ENCODE measurements around the gene UPK1A. TPM values are rescaled to one million over a fixed set of nuclear protein-coding genes. Genes with fewer than 3 reads are reported as not detected.

Gene UPK1A
- total RNA-seq, 3 donors from 2014 or later, result not detected

DNA sequence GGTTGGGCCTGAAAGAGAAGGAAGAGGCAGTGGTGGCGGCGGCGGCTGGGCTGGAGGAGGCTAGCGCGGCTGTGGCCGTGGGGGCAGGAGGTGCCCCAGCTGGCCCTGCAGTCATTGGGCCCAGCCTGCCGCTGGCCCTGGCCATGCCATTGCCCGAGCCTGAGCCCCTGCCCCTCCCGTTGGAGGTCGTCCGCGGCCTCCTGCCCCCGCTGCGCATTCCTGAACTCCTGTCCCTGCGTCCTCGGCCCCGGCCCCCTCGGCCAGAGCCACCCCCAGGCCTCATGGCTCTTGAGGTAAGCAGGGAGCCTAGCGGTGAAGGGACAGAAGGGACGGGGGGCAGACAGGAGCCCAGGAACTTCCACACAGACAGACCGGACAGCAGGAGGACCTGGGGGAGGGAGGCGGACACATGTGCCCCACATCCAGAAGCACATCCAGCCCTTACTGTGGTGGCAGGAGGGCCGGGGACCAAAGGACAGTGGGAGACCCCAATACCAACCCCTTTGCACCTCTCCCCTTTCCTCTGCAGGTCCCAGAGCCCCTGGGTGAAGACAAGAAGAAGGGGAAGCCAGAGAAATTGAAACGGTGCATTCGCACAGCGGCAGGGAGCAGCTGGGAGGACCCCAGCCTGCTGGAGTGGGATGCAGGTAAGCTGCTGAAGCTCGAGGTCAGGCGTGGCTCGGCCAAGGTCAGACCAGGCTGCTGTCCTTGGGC, 32.4 kb upstream of the UPK1A start:
- H3K27ac ChIP-seq, result no peak overlapping the region
- no peaks in the 10 kb centered on the region for H3K27me3 ChIP-seq
- H3K9me3 ChIP-seq, result no peaks in the 10 kb centered on the region
- peaks cover 6% of the 10 kb centered on the region for H3K36me3 ChIP-seq
- peaks cover 5 to 7% of the 10 kb centered on the region in 2 donors for H3K4me1 ChIP-seq
- intact Hi-C loops (cut with DNase I; ENCODE audit: low total_unique reads), result no loop called here
- TF ChIP-seq POLR2A (IDR thresholded peaks at IDR 0.05) (no peak), POLR2AphosphoS5 (IDR thresholded peaks at IDR 0.05) (no peak)
- TF ChIP-seq, protein P1, sequence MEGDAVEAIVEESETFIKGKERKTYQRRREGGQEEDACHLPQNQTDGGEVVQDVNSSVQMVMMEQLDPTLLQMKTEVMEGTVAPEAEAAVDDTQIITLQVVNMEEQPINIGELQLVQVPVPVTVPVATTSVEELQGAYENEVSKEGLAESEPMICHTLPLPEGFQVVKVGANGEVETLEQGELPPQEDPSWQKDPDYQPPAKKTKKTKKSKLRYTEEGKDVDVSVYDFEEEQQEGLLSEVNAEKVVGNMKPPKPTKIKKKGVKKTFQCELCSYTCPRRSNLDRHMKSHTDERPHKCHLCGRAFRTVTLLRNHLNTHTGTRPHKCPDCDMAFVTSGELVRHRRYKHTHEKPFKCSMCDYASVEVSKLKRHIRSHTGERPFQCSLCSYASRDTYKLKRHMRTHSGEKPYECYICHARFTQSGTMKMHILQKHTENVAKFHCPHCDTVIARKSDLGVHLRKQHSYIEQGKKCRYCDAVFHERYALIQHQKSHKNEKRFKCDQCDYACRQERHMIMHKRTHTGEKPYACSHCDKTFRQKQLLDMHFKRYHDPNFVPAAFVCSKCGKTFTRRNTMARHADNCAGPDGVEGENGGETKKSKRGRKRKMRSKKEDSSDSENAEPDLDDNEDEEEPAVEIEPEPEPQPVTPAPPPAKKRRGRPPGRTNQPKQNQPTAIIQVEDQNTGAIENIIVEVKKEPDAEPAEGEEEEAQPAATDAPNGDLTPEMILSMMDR (IDR thresholded peaks at IDR 0.05), result no peak
- no peak for DNase-seq (ENCODE audit: low spot score in 2 of 2)
- no peak overlapping the region for H3K4me3 ChIP-seq

GRCh38 chr19:35636651-35637050, 29.7 kb upstream of the UPK1A start:
- DNase-seq (ENCODE audit: low spot score in 2 of 2), result no peak
- no peak overlapping the region for H3K27ac ChIP-seq
- intact Hi-C loops (cut with DNase I; ENCODE audit: low total_unique reads), result no loop called here
- no peak overlapping the region for H3K4me3 ChIP-seq
- no peaks in the 10 kb centered on the region for H3K4me1 ChIP-seq
- no peaks in the 10 kb centered on the region for H3K27me3 ChIP-seq
- TF ChIP-seq POLR2A (IDR thresholded peaks at IDR 0.05) (no peak), POLR2AphosphoS5 (IDR thresholded peaks at IDR 0.05) (no peak)
- TF ChIP-seq, protein P1 (IDR thresholded peaks at IDR 0.05), result no peak
- H3K9me3 ChIP-seq, result no peaks in the 10 kb centered on the region
- H3K36me3 ChIP-seq, result peaks cover 6% of the 10 kb centered on the region

GRCh38 chr19:35637165-35637564, 29.2 kb upstream of the UPK1A start:
- TF ChIP-seq POLR2A (IDR thresholded peaks at IDR 0.05), result no peak
- no peak for TF ChIP-seq POLR2AphosphoS5 (IDR thresholded peaks at IDR 0.05)
- TF ChIP-seq, protein P1 (IDR thresholded peaks at IDR 0.05), result no peak
- DNase-seq (ENCODE audit: low spot score in 2 of 2), result no peak
- Histone ChIP-seq H3K4me1 (no peaks in the 10 kb centered on the region), H3K27me3 (no peaks in the 10 kb centered on the region), H3K27ac (no peak overlapping the region), H3K9me3 (no peaks in the 10 kb centered on the region), H3K36me3 (peaks cover 6% of the 10 kb centered on the region), H3K4me3 (no peak overlapping the region)
- intact Hi-C loops (cut with DNase I; ENCODE audit: low total_unique reads), result no loop called here

GRCh38 chr19:35639321-35639639, 27.0 kb upstream of the UPK1A start:
- Histone ChIP-seq H3K36me3 (no peaks in the 10 kb centered on the region), H3K4me3 (no peak overlapping the region), H3K27ac (no peak overlapping the region), H3K4me1 (no peaks in the 10 kb centered on the region), H3K27me3 (no peaks in the 10 kb centered on the region), H3K9me3 (no peaks in the 10 kb centered on the region)
- intact Hi-C loops (cut with DNase I; ENCODE audit: low total_unique reads), result no loop called here
- DNase-seq (ENCODE audit: low spot score in 2 of 2), result no peak
- TF ChIP-seq, protein P1 (IDR thresholded peaks at IDR 0.05), result no peak
- no peak for TF ChIP-seq POLR2AphosphoS5 (IDR thresholded peaks at IDR 0.05)
- no peak for TF ChIP-seq POLR2A (IDR thresholded peaks at IDR 0.05)

- DNase-seq (ENCODE audit: low spot score in 2 of 2), result no peak
- TF ChIP-seq, protein P1 (IDR thresholded peaks at IDR 0.05), result no peak
- TF ChIP-seq POLR2AphosphoS5 (IDR thresholded peaks at IDR 0.05), result no peak
- no peaks in the 10 kb centered on the region for H3K9me3 ChIP-seq
- intact Hi-C loops (cut with DNase I; ENCODE audit: low total_unique reads), result no loop called here
- no peaks in the 10 kb centered on the region for H3K27me3 ChIP-seq
- no peaks in the 10 kb centered on the region for H3K4me1 ChIP-seq
- no peak overlapping the region for H3K4me3 ChIP-seq
- no peaks in the 10 kb centered on the region for H3K36me3 ChIP-seq
- no peak overlapping the region for H3K27ac ChIP-seq
These were observed 26.5 kb upstream of the UPK1A start for GRCh38 chr19:35639863-35640262.

Data from breast epithelium (tissue), 4 donors.